DOHH2 (cell line): ENCODE data around the gene SLC47A2.

Source experiments
- H3F3A ChIP-seq: fragments of 200-600 bp; sonication (generic), shearing (Covaris generic); 2 replicates; pipeline ENCODE4 v1.6.0; 2016; ENCODE audit warnings: antibody characterized with exemption, mild to moderate bottlenecking; ENCODE audit not compliant: control insufficient read depth, insufficient read depth
- H3K27ac ChIP-seq: fragments of 200-600 bp; sonication (generic); 2 replicates; pipeline ENCODE4 v1.5.1; 2014; ENCODE audit warnings: low read depth, mild to moderate bottlenecking, low read length, moderate library complexity
- H3K27me3 ChIP-seq: fragments of 200-600 bp; sonication (generic); 2 replicates; pipeline ENCODE4 v1.6.1; 2014; ENCODE audit warnings: mild to moderate bottlenecking, low read length, mixed read lengths; ENCODE audit not compliant: control insufficient read depth
- H3K36me3 ChIP-seq: fragments of 200-600 bp; sonication (generic); 2 replicates; pipeline ENCODE4 v1.6.1; 2014; ENCODE audit warnings: mild to moderate bottlenecking, low read length, moderate library complexity, mixed read lengths; ENCODE audit not compliant: control insufficient read depth
- H3K4me1 ChIP-seq: fragments of 200-600 bp; sonication (generic); 2 replicates; pipeline ENCODE4 v1.6.1; 2014; ENCODE audit warnings: mild to moderate bottlenecking, low read length, mixed read lengths; ENCODE audit not compliant: control insufficient read depth
- H3K4me2 ChIP-seq: fragments of 200-600 bp; sonication (generic); 2 replicates; pipeline ENCODE4 v1.6.0; 2014; ENCODE audit warnings: mild to moderate bottlenecking, low read length, moderate library complexity
- H3K4me3 ChIP-seq: fragments of 200-600 bp; sonication (generic); 2 replicates; pipeline ENCODE4 v1.5.1; 2014; ENCODE audit warnings: mild to moderate bottlenecking, low read length, mixed read lengths
- H3K79me2 ChIP-seq: fragments of 200-600 bp; sonication (generic); 2 replicates; pipeline ENCODE4 v1.6.1; 2014; ENCODE audit warnings: mild to moderate bottlenecking, low read length, mixed read lengths; ENCODE audit not compliant: control insufficient read depth
- H3K9me2 ChIP-seq: fragments of 200-600 bp; sonication (generic); replicated peaks from 2 replicates; pipeline ENCODE4 v1.6.1; 2014; ENCODE audit warnings: mild to moderate bottlenecking, low read length, mixed read lengths; ENCODE audit not compliant: control insufficient read depth
- H3K9me3 ChIP-seq: fragments of 200-600 bp; sonication (generic); 2 replicates; pipeline ENCODE4 v1.6.1; 2014; ENCODE audit warnings: antibody characterized with exemption, low read length, mixed read lengths; ENCODE audit not compliant: control insufficient read depth, insufficient read depth
- H4K20me1 ChIP-seq: fragments of 200-600 bp; sonication (generic); 2 replicates; pipeline ENCODE4 v1.6.0; 2014; ENCODE audit warnings: low read depth, mild to moderate bottlenecking, antibody characterized with exemption, low read length, moderate library complexity; ENCODE audit not compliant: control insufficient read depth, insufficient read depth
- EZH2phosphoT487 ChIP-seq: fragments of 200-600 bp; sonication (generic); IDR thresholded peaks from 2 replicates; pipeline ENCODE4 v1.6.1; 2017; ENCODE audit warnings: borderline replicate concordance, mild to moderate bottlenecking, antibody characterized with exemption, low read length, moderate library complexity, mixed read lengths
- TF ChIP-seq, protein P1 (sequence below): fragments of 200-600 bp; sonication (generic); IDR thresholded peaks from one replicate; pipeline ENCODE4 v1.5.1; 2014; ENCODE audit warnings: antibody characterized with exemption, mild to moderate bottlenecking, low read depth, low read length; ENCODE audit not compliant: poor library complexity, severe bottlenecking

SLC47A2 gene

GRCh38 chr17:19763416-19763815, 47.0 kb upstream of the SLC47A2 start:
- Histone ChIP-seq H3K9me3 (no peaks in the 10 kb centered on the region), H3K4me2 (no peak overlapping the region), H4K20me1 (no peaks in the 10 kb centered on the region), H3K27me3 (0 out of 2 replicates have a peak, but pooled peaks cover 2% of the 10 kb centered on the region), H3F3A (no peaks in the 10 kb centered on the region), H3K4me1 (peaks cover 7% of the 10 kb centered on the region), H3K27ac (no peak overlapping the region), H3K9me2 (no peaks in the 10 kb centered on the region), H3K4me3 (no peak overlapping the region), H3K79me2 (no peaks in the 10 kb centered on the region), H3K36me3 (no peaks in the 10 kb centered on the region)
- TF ChIP-seq EZH2phosphoT487, result no peak
- TF ChIP-seq, protein P1, sequence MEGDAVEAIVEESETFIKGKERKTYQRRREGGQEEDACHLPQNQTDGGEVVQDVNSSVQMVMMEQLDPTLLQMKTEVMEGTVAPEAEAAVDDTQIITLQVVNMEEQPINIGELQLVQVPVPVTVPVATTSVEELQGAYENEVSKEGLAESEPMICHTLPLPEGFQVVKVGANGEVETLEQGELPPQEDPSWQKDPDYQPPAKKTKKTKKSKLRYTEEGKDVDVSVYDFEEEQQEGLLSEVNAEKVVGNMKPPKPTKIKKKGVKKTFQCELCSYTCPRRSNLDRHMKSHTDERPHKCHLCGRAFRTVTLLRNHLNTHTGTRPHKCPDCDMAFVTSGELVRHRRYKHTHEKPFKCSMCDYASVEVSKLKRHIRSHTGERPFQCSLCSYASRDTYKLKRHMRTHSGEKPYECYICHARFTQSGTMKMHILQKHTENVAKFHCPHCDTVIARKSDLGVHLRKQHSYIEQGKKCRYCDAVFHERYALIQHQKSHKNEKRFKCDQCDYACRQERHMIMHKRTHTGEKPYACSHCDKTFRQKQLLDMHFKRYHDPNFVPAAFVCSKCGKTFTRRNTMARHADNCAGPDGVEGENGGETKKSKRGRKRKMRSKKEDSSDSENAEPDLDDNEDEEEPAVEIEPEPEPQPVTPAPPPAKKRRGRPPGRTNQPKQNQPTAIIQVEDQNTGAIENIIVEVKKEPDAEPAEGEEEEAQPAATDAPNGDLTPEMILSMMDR, result no peak

- no peak overlapping the region for H3K4me2 ChIP-seq
- TF ChIP-seq, protein P1, result peak; percentile 67
- TF ChIP-seq EZH2phosphoT487, result no peak
These were observed 46.2 kb upstream of the SLC47A2 start for GRCh38 chr17:19762515-19762961.

DNA sequence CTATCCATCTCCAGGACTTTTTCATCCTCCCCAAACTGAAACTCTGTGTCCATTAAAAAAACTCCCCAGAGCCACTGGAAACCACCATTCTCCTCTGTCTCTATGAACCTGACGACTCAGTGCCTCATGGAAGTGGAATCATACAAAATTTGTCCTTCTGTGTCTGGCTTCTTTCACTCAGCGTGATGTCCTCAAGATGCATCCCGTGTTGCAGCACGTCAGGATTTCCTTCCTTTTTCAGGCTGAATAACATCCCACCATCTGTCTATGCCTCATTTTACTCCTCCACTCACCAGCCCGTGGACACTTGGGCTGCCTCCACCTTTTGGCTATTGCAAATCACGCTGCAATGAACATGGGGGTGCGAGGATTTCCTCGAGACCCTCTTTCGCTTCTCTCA, 44.4 kb upstream of the SLC47A2 start:
- Histone ChIP-seq H3K27ac (no peak overlapping the region), H3F3A (no peaks in the 10 kb centered on the region), H3K27me3 (peaks cover 5% of the 10 kb centered on the region; the same call in 1 of the 2 replicates), H3K9me2 (no peaks in the 10 kb centered on the region), H4K20me1 (no peaks in the 10 kb centered on the region), H3K36me3 (no peaks in the 10 kb centered on the region), H3K4me1 (no peaks in the 10 kb centered on the region), H3K4me2 (no peak overlapping the region), H3K9me3 (no peaks in the 10 kb centered on the region), H3K4me3 (no peak overlapping the region), H3K79me2 (no peaks in the 10 kb centered on the region)
- TF ChIP-seq, protein P1, result no peak
- TF ChIP-seq EZH2phosphoT487, result no peak

More at GRCh38 chr17:19762515-19762961, 46.2 kb upstream of the SLC47A2 start:
- no peaks in the 10 kb centered on the region for H3K9me3 ChIP-seq
- no peak overlapping the region for H3K4me3 ChIP-seq
- H3K9me2 ChIP-seq, result no peaks in the 10 kb centered on the region
- H3K27me3 ChIP-seq, result 0 out of 2 replicates have a peak, but pooled peaks cover 2% of the 10 kb centered on the region
- H4K20me1 ChIP-seq, result no peaks in the 10 kb centered on the region
- H3K27ac ChIP-seq, result no peak overlapping the region
- no peaks in the 10 kb centered on the region for H3K36me3 ChIP-seq
- no peaks in the 10 kb centered on the region; the same call in 1 of the 2 replicates for H3K4me1 ChIP-seq
- H3K79me2 ChIP-seq, result no peaks in the 10 kb centered on the region
- no peaks in the 10 kb centered on the region for H3F3A ChIP-seq
